Measurements from ENCODE around the gene TMPRSS9. TPM values are rescaled to one million over a fixed set of nuclear protein-coding genes. Genes with fewer than 3 reads are reported as not detected.

TMPRSS9 gene
- total RNA-seq, 1 donor from 2014 or later, result 0.41 TPM

DNA sequence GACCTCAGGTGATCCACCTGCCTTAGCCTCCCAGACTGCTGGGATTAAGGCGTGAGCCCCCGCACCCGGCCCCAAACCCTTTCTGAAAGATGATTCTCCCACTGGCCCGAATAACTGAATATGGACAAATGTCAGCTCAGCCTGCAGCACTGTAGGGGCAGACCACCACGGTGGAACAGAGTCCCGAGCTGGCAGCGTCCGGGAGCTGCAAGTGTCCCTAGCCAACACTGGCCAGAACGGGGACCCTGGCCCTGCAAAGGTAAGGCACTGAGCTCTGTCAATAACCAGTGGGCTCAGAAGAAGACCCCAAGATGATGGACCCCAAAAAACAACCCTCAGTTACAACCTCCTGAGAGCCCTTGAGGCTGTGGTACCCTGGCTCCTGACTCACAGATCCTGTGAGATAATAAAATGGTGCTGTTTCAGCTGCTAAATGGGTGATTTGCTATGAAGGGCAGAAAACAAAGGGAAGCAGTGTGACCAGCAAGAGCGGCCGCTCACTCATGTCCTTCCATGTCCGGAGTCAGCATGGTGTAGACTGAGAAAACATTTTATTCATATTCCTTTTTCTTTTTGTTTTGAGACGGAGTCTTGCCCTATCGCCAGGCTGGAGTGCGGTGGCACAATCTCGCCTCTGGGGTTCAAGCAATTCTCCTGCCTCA lies 33.2 kb upstream of the TMPRSS9 start:
- Mint-ChIP-seq H3K27me3 (no peaks in the 10 kb centered on the region), H3K4me3 (peak overlapping the region; percentile 97), H3K9me3 (no peaks in the 10 kb centered on the region), H3K36me3 (no peaks in the 10 kb centered on the region), H3K4me1 (ENCODE audit: unreplicated experiment) (peaks cover 42% of the 10 kb centered on the region), H3K27ac (peak overlapping the region; percentile 100)
- TF ChIP-seq, protein P1, sequence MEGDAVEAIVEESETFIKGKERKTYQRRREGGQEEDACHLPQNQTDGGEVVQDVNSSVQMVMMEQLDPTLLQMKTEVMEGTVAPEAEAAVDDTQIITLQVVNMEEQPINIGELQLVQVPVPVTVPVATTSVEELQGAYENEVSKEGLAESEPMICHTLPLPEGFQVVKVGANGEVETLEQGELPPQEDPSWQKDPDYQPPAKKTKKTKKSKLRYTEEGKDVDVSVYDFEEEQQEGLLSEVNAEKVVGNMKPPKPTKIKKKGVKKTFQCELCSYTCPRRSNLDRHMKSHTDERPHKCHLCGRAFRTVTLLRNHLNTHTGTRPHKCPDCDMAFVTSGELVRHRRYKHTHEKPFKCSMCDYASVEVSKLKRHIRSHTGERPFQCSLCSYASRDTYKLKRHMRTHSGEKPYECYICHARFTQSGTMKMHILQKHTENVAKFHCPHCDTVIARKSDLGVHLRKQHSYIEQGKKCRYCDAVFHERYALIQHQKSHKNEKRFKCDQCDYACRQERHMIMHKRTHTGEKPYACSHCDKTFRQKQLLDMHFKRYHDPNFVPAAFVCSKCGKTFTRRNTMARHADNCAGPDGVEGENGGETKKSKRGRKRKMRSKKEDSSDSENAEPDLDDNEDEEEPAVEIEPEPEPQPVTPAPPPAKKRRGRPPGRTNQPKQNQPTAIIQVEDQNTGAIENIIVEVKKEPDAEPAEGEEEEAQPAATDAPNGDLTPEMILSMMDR (conservative IDR thresholded peaks at IDR 0.05), result no peak
- no peak for DNase-seq (ENCODE audit: extremely low spot score, unreplicated experiment)

DNA sequence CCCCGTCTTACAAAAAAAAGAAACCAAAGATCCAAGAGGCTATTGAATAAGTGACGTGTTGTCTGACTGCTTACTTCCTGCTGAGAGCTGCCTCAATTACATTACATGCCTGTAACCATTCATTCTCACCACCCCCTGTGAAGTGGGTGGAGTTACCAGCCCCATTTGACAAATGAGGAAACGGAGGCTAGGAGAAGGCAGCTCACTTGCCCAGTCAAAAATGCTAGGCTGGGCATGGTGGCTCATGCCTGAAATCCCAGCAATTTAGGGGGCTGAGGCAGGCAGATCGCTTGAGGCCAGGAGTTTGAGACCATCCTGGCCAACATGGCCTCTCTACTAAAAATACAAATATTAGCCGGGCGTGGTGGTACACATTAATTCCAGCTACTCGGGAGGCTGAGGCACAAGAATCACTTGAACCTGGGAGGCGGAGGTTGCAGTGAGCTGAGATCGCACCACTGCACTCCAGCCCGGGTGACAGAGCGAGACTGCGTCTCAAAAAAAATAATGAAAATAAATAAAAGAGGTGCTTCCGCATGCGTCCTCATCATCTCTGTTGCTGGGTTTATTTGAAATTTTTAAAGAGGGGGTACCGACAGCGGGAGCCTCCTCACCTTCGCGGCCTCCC lies 32.2 kb upstream of the TMPRSS9 start:
- H3K27me3 Mint-ChIP-seq, result no peaks in the 10 kb centered on the region
- peaks cover 42% of the 10 kb centered on the region for H3K4me1 Mint-ChIP-seq (ENCODE audit: unreplicated experiment)

GRCh38 chr19:2328401-2329148 lies 31.5 kb upstream of the TMPRSS9 start, which contains the start of the genes LSM7 and SPPL2B:
LSM7 (minus strand) TSS chr19:2328586; CDS start chr19:2328566, 20 bp downstream.
SPPL2B (plus strand) TSS chr19:2328684; CDS start chr19:2328710, 26 bp downstream.
- H3K27me3 Mint-ChIP-seq, result no peaks in the 10 kb centered on the region
- H3K36me3 Mint-ChIP-seq, result no peaks in the 10 kb centered on the region
- peak; percentile 96 for DNase-seq (ENCODE audit: extremely low spot score, unreplicated experiment)
- H3K4me1 Mint-ChIP-seq (ENCODE audit: unreplicated experiment), result peaks cover 42% of the 10 kb centered on the region
- no peaks in the 10 kb centered on the region for H3K9me3 Mint-ChIP-seq
- H3K27ac Mint-ChIP-seq, result peak within 1 kb of the TSS; percentile 100
- peak within 1 kb of the TSS; percentile 97 for H3K4me3 Mint-ChIP-seq
- TF ChIP-seq, protein P1 (conservative IDR thresholded peaks at IDR 0.05), result no peak

More for the DNA sequence above, 32.2 kb upstream of the TMPRSS9 start:
- DNase-seq (ENCODE audit: extremely low spot score, unreplicated experiment), result no peak
- no peaks in the 10 kb centered on the region for H3K9me3 Mint-ChIP-seq
- TF ChIP-seq, protein P1 (conservative IDR thresholded peaks at IDR 0.05), result no peak
- peak overlapping the region; percentile 100 for H3K27ac Mint-ChIP-seq
- H3K4me3 Mint-ChIP-seq, result peak overlapping the region; percentile 97
- no peaks in the 10 kb centered on the region for H3K36me3 Mint-ChIP-seq

DNA sequence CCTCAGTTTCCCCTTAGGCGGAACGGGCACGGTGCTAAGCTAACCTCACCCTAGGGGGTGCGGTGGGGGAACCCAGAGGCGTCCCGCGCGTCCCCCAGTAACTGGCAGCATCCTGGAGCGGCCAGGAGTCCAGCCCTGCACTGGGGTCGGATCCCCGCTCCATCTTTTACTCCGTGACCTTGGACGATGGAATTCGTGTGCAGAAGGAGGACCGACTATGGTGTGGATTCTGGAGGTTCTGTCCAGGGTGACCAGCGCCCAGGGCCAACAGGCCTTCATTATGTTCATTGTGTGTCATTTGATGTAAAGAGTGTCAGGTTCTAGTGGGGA lies 31.0 kb upstream of the TMPRSS9 start:
- H3K36me3 Mint-ChIP-seq, result no peaks in the 10 kb centered on the region
- H3K9me3 Mint-ChIP-seq, result no peaks in the 10 kb centered on the region
- peak overlapping the region; percentile 95 for H3K27ac Mint-ChIP-seq
- TF ChIP-seq, protein P1 (conservative IDR thresholded peaks at IDR 0.05), result no peak
- no peak for DNase-seq (ENCODE audit: extremely low spot score, unreplicated experiment)
- H3K4me1 Mint-ChIP-seq (ENCODE audit: unreplicated experiment), result peaks cover 42% of the 10 kb centered on the region
- H3K4me3 Mint-ChIP-seq, result peak overlapping the region; percentile 96
- no peaks in the 10 kb centered on the region for H3K27me3 Mint-ChIP-seq

DNA sequence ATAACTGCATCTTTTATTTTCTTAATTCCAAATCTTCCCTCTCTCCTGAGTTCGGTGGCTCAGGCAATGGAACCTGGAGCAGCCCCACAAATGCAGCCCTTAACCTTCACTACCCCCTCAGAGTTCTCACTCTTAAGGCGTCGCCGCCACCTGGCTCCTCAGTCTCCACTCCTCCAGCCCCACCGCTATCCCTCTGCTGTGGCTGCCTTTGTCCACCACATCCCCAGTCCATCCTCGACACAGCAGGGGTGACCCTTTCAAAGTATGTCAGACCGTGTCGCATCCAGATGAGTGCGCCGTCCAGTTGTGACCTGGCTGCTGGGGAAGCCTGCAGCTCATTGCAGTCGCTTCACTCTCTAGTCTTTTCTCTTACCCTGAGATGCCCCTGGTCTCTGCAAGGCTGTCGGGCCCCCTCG lies 30.6 kb upstream of the TMPRSS9 start:
- Mint-ChIP-seq H3K4me3 (peak overlapping the region; percentile 96), H3K27me3 (no peaks in the 10 kb centered on the region), H3K9me3 (no peaks in the 10 kb centered on the region), H3K27ac (peak overlapping the region; percentile 95), H3K4me1 (ENCODE audit: unreplicated experiment) (peaks cover 42% of the 10 kb centered on the region), H3K36me3 (no peaks in the 10 kb centered on the region)
- TF ChIP-seq, protein P1 (conservative IDR thresholded peaks at IDR 0.05), result no peak
- DNase-seq (ENCODE audit: extremely low spot score, unreplicated experiment), result no peak
